ENCODE data around the gene KIF18B. TPM values are rescaled to one million over a fixed set of nuclear protein-coding genes. Genes with fewer than 3 reads are reported as not detected.

The KIF18B gene
- total RNA-seq, 1 experiment from 2014 or later = 82.2 TPM

DNA sequence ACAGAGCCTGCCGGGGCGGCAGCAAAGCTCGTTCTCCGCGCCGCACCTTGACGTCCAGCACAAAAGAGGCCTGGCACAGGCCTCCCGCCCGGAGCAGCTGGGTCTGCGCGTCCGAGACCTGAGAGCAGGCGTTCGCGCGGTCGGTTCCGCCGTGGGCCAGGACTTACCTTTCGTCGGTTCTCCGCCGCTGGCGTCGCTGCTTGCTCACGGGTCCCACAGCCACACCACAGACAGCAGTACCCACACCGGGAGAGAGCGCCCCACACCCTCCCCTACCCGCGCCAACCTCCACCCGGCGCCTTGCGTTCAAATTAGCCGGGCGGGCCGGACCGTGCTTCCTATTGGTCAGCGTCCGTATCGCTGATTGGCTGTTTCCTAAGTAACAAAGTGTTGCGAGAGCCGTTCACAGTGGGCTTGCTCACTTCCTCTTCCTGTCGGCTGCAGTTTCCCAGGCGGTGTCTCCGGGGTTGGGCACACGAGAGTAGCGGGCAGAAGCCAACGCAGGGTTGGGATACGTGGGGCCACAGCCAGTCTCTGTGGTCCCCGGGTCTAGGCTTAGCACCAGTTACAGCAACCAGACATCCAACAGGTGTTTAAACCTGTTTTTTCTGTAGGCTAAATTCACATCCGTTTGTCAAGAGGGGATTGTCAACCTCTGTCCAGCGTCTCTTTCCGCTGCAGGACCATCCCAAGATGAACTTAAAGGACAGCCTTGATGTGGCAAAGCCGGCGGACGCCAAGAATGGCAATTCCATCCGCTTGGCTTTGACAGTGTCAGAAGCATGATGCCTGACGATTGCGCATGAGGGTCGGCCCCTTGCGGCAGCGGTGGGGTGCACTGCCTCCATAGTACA is at the start of gene KIF18B (continued):
- TF ChIP-seq, protein P1, sequence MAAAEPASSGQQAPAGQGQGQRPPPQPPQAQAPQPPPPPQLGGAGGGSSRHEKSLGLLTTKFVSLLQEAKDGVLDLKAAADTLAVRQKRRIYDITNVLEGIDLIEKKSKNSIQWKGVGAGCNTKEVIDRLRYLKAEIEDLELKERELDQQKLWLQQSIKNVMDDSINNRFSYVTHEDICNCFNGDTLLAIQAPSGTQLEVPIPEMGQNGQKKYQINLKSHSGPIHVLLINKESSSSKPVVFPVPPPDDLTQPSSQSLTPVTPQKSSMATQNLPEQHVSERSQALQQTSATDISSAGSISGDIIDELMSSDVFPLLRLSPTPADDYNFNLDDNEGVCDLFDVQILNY (CRISPR knock-in tag; IDR thresholded peaks at IDR 0.05) = peak; percentile 79
- no peak for TF ChIP-seq HMGA2 (CRISPR knock-in tag; IDR thresholded peaks at IDR 0.05)
- peak; percentile 36; the same call in 1 of the 2 replicates for TF ChIP-seq TCF7 (CRISPR knock-in tag; IDR thresholded peaks at IDR 0.05; ENCODE audit: low read depth)
- no peak for TF ChIP-seq ZNF121 (CRISPR knock-in tag; IDR thresholded peaks at IDR 0.05)
- TF ChIP-seq MYBL2 (CRISPR knock-in tag; IDR thresholded peaks at IDR 0.05) = peak; percentile 99
- no peak for TF ChIP-seq PRRX2 (CRISPR knock-in tag; IDR thresholded peaks at IDR 0.05)
- TF ChIP-seq, protein P2, sequence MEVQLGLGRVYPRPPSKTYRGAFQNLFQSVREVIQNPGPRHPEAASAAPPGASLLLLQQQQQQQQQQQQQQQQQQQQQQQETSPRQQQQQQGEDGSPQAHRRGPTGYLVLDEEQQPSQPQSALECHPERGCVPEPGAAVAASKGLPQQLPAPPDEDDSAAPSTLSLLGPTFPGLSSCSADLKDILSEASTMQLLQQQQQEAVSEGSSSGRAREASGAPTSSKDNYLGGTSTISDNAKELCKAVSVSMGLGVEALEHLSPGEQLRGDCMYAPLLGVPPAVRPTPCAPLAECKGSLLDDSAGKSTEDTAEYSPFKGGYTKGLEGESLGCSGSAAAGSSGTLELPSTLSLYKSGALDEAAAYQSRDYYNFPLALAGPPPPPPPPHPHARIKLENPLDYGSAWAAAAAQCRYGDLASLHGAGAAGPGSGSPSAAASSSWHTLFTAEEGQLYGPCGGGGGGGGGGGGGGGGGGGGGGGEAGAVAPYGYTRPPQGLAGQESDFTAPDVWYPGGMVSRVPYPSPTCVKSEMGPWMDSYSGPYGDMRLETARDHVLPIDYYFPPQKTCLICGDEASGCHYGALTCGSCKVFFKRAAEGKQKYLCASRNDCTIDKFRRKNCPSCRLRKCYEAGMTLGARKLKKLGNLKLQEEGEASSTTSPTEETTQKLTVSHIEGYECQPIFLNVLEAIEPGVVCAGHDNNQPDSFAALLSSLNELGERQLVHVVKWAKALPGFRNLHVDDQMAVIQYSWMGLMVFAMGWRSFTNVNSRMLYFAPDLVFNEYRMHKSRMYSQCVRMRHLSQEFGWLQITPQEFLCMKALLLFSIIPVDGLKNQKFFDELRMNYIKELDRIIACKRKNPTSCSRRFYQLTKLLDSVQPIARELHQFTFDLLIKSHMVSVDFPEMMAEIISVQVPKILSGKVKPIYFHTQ (CRISPR knock-in tag; IDR thresholded peaks at IDR 0.05) = no peak
- TF ChIP-seq, protein P3, sequence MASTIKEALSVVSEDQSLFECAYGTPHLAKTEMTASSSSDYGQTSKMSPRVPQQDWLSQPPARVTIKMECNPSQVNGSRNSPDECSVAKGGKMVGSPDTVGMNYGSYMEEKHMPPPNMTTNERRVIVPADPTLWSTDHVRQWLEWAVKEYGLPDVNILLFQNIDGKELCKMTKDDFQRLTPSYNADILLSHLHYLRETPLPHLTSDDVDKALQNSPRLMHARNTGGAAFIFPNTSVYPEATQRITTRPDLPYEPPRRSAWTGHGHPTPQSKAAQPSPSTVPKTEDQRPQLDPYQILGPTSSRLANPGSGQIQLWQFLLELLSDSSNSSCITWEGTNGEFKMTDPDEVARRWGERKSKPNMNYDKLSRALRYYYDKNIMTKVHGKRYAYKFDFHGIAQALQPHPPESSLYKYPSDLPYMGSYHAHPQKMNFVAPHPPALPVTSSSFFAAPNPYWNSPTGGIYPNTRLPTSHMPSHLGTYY (CRISPR knock-in tag; IDR thresholded peaks at IDR 0.05) = no peak
- TF ChIP-seq, protein P4, sequence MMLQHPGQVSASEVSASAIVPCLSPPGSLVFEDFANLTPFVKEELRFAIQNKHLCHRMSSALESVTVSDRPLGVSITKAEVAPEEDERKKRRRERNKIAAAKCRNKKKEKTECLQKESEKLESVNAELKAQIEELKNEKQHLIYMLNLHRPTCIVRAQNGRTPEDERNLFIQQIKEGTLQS (CRISPR knock-in tag; conservative IDR thresholded peaks at IDR 0.05) = no peak
- no peak for TF ChIP-seq ZNF317 (CRISPR knock-in tag; IDR thresholded peaks at IDR 0.05; ENCODE audit: borderline replicate concordance, low read depth)
- TF ChIP-seq TEAD4 (CRISPR knock-in tag; IDR thresholded peaks at IDR 0.05) = no peak
- TF ChIP-seq FOXP1 (CRISPR knock-in tag; IDR thresholded peaks at IDR 0.05; ENCODE audit: borderline replicate concordance) = peak; percentile 91
- TF ChIP-seq, protein P5, sequence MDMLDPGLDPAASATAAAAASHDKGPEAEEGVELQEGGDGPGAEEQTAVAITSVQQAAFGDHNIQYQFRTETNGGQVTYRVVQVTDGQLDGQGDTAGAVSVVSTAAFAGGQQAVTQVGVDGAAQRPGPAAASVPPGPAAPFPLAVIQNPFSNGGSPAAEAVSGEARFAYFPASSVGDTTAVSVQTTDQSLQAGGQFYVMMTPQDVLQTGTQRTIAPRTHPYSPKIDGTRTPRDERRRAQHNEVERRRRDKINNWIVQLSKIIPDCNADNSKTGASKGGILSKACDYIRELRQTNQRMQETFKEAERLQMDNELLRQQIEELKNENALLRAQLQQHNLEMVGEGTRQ (CRISPR knock-in tag; IDR thresholded peaks at IDR 0.05) = no peak
- TF ChIP-seq ZNF219 (CRISPR knock-in tag; IDR thresholded peaks at IDR 0.05; ENCODE audit: borderline replicate concordance) = no peak
- TF ChIP-seq, protein P6, sequence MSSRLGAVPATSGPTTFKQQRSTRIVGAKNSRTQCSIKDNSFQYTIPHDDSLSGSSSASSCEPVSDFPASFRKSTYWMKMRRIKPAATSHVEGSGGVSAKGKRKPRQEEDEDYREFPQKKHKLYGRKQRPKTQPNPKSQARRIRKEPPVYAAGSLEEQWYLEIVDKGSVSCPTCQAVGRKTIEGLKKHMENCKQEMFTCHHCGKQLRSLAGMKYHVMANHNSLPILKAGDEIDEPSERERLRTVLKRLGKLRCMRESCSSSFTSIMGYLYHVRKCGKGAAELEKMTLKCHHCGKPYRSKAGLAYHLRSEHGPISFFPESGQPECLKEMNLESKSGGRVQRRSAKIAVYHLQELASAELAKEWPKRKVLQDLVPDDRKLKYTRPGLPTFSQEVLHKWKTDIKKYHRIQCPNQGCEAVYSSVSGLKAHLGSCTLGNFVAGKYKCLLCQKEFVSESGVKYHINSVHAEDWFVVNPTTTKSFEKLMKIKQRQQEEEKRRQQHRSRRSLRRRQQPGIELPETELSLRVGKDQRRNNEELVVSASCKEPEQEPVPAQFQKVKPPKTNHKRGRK (CRISPR knock-in tag; IDR thresholded peaks at IDR 0.05; ENCODE audit: borderline replicate concordance) = no peak
- TF ChIP-seq ZBTB21 (CRISPR knock-in tag; IDR thresholded peaks at IDR 0.05; ENCODE audit: borderline replicate concordance) = no peak
- no peak for TF ChIP-seq NFATC4 (CRISPR knock-in tag; IDR thresholded peaks at IDR 0.05)
- TF ChIP-seq KAT7 (CRISPR knock-in tag; IDR thresholded peaks at IDR 0.05; ENCODE audit: borderline replicate concordance) = 0 out of 2 replicates have a peak, but pooled peaks have one; percentile 90
- TF ChIP-seq GABPB1 (CRISPR knock-in tag; IDR thresholded peaks at IDR 0.05) = peak; percentile 86
- peak; percentile 40 for TF ChIP-seq NFE2L1 (CRISPR knock-in tag; IDR thresholded peaks at IDR 0.05)
- TF ChIP-seq ESRRA (CRISPR knock-in tag; IDR thresholded peaks at IDR 0.05; ENCODE audit: borderline replicate concordance) = no peak; the same call in 1 of the 2 replicates
- no peak for TF ChIP-seq ZNF416 (CRISPR knock-in tag; IDR thresholded peaks at IDR 0.05)
- no peak for TF ChIP-seq FOXJ3 (CRISPR knock-in tag; IDR thresholded peaks at IDR 0.05; ENCODE audit: borderline replicate concordance)
- TF ChIP-seq, protein P7, sequence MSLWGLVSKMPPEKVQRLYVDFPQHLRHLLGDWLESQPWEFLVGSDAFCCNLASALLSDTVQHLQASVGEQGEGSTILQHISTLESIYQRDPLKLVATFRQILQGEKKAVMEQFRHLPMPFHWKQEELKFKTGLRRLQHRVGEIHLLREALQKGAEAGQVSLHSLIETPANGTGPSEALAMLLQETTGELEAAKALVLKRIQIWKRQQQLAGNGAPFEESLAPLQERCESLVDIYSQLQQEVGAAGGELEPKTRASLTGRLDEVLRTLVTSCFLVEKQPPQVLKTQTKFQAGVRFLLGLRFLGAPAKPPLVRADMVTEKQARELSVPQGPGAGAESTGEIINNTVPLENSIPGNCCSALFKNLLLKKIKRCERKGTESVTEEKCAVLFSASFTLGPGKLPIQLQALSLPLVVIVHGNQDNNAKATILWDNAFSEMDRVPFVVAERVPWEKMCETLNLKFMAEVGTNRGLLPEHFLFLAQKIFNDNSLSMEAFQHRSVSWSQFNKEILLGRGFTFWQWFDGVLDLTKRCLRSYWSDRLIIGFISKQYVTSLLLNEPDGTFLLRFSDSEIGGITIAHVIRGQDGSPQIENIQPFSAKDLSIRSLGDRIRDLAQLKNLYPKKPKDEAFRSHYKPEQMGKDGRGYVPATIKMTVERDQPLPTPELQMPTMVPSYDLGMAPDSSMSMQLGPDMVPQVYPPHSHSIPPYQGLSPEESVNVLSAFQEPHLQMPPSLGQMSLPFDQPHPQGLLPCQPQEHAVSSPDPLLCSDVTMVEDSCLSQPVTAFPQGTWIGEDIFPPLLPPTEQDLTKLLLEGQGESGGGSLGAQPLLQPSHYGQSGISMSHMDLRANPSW (CRISPR knock-in tag; conservative IDR thresholded peaks at IDR 0.05; ENCODE audit: low read depth) = no peak
- TF ChIP-seq IRF2 (CRISPR knock-in tag; IDR thresholded peaks at IDR 0.05; ENCODE audit: borderline replicate concordance, low read depth) = no peak
- TF ChIP-seq ZNF423 (CRISPR knock-in tag; IDR thresholded peaks at IDR 0.05) = no peak
- no peak; the same call in 1 of the 2 replicates for TF ChIP-seq SP1 (CRISPR knock-in tag; conservative IDR thresholded peaks at IDR 0.05)
- TF ChIP-seq MXD4 (CRISPR knock-in tag; IDR thresholded peaks at IDR 0.05; ENCODE audit: borderline replicate concordance) = no peak
